Neural cell (in vitro differentiated cells): Measurements from ENCODE around the gene MGST1.
"Not testable (repeated sequence)": the region's sequence is repeated elsewhere in the genome, so short reads cannot be mapped to it uniquely, and the experiment has no call there.

Experiments
- EP300 ChIP-seq: fragments of 450-650 bp; conservative IDR thresholded peaks from 2 replicates; pipeline ENCODE4 v1.6.1; 2014; ENCODE audit warnings: antibody characterized with exemption, mild to moderate bottlenecking, moderate library complexity; ENCODE audit not compliant: poor library complexity, severe bottlenecking
- EZH2 ChIP-seq: fragments of 200-600, 300-800 bp; shearing (Covaris generic), sonication (generic); IDR thresholded peaks from 2 replicates; pipeline ENCODE4 v1.6.1; 2014; ENCODE audit warnings: antibody characterized with exemption, low read length, borderline replicate concordance, mild to moderate bottlenecking; ENCODE audit not compliant: insufficient read depth, poor library complexity, severe bottlenecking
- TF ChIP-seq, protein P1 (sequence below): fragments of 450-650 bp; IDR thresholded peaks from 2 replicates; pipeline ENCODE4 v1.5.1; 2014; ENCODE audit warnings: antibody characterized with exemption, mild to moderate bottlenecking, moderate library complexity; ENCODE audit not compliant: poor library complexity, severe bottlenecking

DNA sequence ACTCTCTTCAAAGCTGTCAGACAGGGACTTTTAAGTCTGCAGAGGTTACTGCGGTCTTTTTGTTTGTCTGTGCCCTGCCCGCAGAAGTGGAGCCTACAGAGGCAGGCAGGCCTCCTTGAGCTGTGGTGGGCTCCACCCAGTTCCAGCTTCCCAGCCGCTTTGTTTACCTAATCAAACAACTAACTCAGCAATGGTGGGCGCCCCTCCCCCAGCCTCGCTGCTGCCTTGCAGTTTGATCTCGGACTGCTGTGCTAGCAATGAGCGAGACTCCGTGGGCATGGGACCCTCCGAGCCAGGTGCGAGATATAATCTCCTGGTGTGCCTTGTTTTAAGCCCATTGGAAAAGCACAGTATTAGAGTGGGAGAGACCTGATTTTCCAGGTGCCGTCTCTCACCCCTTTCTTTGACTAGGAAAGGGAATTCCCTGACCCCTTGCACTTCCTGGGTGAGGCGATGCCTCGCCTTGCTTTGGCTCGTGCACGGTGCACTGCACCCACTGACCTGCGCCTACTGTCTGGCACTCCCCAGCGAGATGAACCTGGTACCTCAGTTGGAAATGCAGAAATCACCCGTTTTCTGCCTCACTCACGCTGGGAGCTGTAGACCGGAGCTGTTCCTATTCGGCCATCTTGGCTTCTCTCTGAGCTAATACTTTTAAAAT is 35.3 kb downstream of the MGST1 start:
- TF ChIP-seq, protein P1, sequence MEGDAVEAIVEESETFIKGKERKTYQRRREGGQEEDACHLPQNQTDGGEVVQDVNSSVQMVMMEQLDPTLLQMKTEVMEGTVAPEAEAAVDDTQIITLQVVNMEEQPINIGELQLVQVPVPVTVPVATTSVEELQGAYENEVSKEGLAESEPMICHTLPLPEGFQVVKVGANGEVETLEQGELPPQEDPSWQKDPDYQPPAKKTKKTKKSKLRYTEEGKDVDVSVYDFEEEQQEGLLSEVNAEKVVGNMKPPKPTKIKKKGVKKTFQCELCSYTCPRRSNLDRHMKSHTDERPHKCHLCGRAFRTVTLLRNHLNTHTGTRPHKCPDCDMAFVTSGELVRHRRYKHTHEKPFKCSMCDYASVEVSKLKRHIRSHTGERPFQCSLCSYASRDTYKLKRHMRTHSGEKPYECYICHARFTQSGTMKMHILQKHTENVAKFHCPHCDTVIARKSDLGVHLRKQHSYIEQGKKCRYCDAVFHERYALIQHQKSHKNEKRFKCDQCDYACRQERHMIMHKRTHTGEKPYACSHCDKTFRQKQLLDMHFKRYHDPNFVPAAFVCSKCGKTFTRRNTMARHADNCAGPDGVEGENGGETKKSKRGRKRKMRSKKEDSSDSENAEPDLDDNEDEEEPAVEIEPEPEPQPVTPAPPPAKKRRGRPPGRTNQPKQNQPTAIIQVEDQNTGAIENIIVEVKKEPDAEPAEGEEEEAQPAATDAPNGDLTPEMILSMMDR = not testable (repeated sequence)
- not testable (repeated sequence) for TF ChIP-seq EP300, EZH2
